GM19455 (cell line): ENCODE measurements around the gene ARL14EP.

Source experiments
- ATAC-seq: cut with Tn5 transposase; IDR thresholded peaks from one replicate; pipeline ENCODE4 v1.9.1; 2021; ENCODE audit not compliant: unreplicated experiment

Gene ARL14EP

GRCh38 chr11:30322826-30323710, at the start of gene ARL14EP:
Gene ARL14EP, plus strand, starts transcription at chr11:30323104. Its CDS starts 7,845 bp downstream, at chr11:30330949.
- peak; percentile 98 for ATAC-seq

GRCh38 chr11:30277176-30277575, 45.7 kb upstream of the ARL14EP start:
- no peak for ATAC-seq

GRCh38 chr11:30279796-30280195, 43.1 kb upstream of the ARL14EP start:
- ATAC-seq, result no peak

GRCh38 chr11:30281476-30282288, 41.2 kb upstream of the ARL14EP start:
- ATAC-seq, result peak; percentile 34

GRCh38 chr11:30282289-30282631, 40.6 kb upstream of the ARL14EP start:
- ATAC-seq, result peak; percentile 78

GRCh38 chr11:30284836-30285235, 38.1 kb upstream of the ARL14EP start:
- ATAC-seq, result no peak

GRCh38 chr11:30285416-30286121, 37.3 kb upstream of the ARL14EP start:
- ATAC-seq, result no peak

- no peak for ATAC-seq
Observed at GRCh38 chr11:30291331-30291730, 31.6 kb upstream of the ARL14EP start.

GRCh38 chr11:30292545-30292944, 30.4 kb upstream of the ARL14EP start:
- ATAC-seq, result no peak

GRCh38 chr11:30295178-30295885, 27.6 kb upstream of the ARL14EP start:
- no peak for ATAC-seq

- ATAC-seq, result no peak
Observed at GRCh38 chr11:30304620-30305019, 18.3 kb upstream of the ARL14EP start.

GRCh38 chr11:30310623-30311022, 12.3 kb upstream of the ARL14EP start:
- ATAC-seq, result peak; percentile 96

- no peak for ATAC-seq
Observed at GRCh38 chr11:30311189-30311588, 11.7 kb upstream of the ARL14EP start.

GRCh38 chr11:30312243-30312642, 10.7 kb upstream of the ARL14EP start:
- ATAC-seq, result no peak

- ATAC-seq, result no peak
Observed at GRCh38 chr11:30313580-30313979, 9.3 kb upstream of the ARL14EP start.

- ATAC-seq, result no peak
Observed at GRCh38 chr11:30314625-30315024, 8.3 kb upstream of the ARL14EP start.

- ATAC-seq, result no peak
Observed at GRCh38 chr11:30316237-30316636, 6.7 kb upstream of the ARL14EP start.

- peak; percentile 61 for ATAC-seq
Observed at GRCh38 chr11:30317030-30317429, 5.9 kb upstream of the ARL14EP start.

- no peak for ATAC-seq
Observed at GRCh38 chr11:30321321-30321720, 1.6 kb upstream of the ARL14EP start.

GRCh38 chr11:30322191-30322590, 713 bp upstream of the ARL14EP start:
- no peak for ATAC-seq
